Measurements from ENCODE around the gene TCP11L1. TPM values are rescaled to one million over a fixed set of nuclear protein-coding genes. Genes with fewer than 3 reads are reported as not detected.

TCP11L1 gene
- total RNA-seq, 1 experiment from 2014 or later: 15.2 TPM

DNA sequence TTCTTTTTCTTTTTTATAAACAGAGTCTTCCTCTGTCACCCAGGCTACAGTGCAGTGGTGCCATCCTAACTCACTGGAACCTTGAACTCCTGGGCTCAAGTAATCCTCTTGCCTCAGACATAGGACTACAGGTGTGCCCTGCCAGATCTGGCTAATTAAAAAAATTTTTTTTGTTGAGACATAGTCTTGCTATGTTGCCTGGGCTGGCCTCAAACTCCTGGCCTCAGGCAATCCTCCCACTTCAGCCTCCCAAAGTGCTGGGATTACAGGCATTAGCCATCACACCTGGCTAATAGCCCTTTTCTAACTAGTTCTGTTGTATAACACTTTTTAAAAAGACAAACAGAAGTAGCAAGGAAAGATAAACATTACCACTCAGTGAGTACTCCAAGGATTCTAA, 64.5 kb downstream of the TCP11L1 start:
- Histone ChIP-seq H3K9me2 (replicated peaks; ENCODE audit: low read length) (no peaks in the 10 kb centered on the region), H3K4me2 (ENCODE audit: low read length) (no peak overlapping the region), H3K9me3 (ENCODE audit: low read length) (no peaks in the 10 kb centered on the region), H4K20me1 (ENCODE audit: low read length) (no peaks in the 10 kb centered on the region), H3K27me3 (ENCODE audit: low read length) (no peaks in the 10 kb centered on the region), H3K9ac (ENCODE audit: low read length) (no peak overlapping the region), H3F3A (ENCODE audit: low read length, unreplicated experiment) (no peaks in the 10 kb centered on the region), H3K4me3 (ENCODE audit: low read length) (no peak overlapping the region), H3K36me3 (ENCODE audit: low read depth, low read length) (peaks cover 13% of the 10 kb centered on the region; the same call in 1 of the 2 replicates), H3K27ac (ENCODE audit: low read length) (no peak overlapping the region), H2AFZ (ENCODE audit: low read length) (no peak overlapping the region), H3K79me2 (ENCODE audit: low read length) (no peaks in the 10 kb centered on the region), H3K4me1 (ENCODE audit: insufficient read depth, low read length) (no peaks in the 10 kb centered on the region)
- no TSS peak for BruUV-seq (replicated peaks)
- ATAC-seq (no peak), DNase-seq (no peak)
- CTCF ChIA-PET: interaction anchor here (0.7 kb wide), 1 partner anchor 981 kb away, joined by 5 read pairs; no protein-coding TSS in a partner anchor
- TF ChIP-seq, protein P1, sequence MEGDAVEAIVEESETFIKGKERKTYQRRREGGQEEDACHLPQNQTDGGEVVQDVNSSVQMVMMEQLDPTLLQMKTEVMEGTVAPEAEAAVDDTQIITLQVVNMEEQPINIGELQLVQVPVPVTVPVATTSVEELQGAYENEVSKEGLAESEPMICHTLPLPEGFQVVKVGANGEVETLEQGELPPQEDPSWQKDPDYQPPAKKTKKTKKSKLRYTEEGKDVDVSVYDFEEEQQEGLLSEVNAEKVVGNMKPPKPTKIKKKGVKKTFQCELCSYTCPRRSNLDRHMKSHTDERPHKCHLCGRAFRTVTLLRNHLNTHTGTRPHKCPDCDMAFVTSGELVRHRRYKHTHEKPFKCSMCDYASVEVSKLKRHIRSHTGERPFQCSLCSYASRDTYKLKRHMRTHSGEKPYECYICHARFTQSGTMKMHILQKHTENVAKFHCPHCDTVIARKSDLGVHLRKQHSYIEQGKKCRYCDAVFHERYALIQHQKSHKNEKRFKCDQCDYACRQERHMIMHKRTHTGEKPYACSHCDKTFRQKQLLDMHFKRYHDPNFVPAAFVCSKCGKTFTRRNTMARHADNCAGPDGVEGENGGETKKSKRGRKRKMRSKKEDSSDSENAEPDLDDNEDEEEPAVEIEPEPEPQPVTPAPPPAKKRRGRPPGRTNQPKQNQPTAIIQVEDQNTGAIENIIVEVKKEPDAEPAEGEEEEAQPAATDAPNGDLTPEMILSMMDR (conservative IDR thresholded peaks at IDR 0.05; ENCODE audit: low read depth, low read length): no peak
- TF ChIP-seq EZH2 (IDR thresholded peaks at IDR 0.05; ENCODE audit: low read length, unreplicated experiment) (no peak), EZH2phosphoT487 (IDR thresholded peaks at IDR 0.05; ENCODE audit: borderline replicate concordance, low read length) (no peak)
- intact Hi-C loops (cut with micrococcal nuclease): no loop called here
- POLR2A ChIA-PET (ENCODE audit: unreplicated experiment): no interaction called here

DNA sequence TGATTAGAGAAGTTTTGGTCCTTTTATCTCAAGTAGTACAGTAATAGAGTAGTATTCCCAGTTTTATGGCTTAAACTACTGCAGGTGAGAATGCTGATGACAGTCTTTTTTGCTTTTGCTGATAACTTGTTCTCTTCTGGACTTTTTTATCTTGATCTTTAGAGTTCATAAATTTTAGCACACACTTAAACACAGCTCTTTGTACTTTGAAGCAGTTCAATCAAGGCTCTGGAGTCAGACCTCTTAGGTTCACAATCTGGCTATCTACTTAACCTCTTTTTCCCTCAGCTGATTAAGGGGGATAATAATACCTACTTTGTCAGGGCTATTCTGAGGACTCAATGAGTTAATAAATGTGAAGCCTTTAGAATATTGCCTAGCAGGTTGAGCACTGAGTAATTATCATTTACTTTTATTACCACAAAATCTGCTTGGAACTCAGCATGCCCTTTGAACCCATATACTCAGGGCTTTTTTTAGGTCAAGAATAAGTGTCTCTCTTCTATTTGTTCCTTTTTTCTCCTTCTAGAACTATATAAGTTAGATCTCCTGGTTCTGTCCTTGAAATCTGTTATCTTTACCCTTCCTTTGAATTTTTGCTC, 70.0 kb downstream of the TCP11L1 start:
- no peak overlapping the region for H3K4me2 ChIP-seq (ENCODE audit: low read length)
- BruUV-seq (replicated peaks): no TSS peak
- no peaks in the 10 kb centered on the region for H3K79me2 ChIP-seq (ENCODE audit: low read length)
- no peaks in the 10 kb centered on the region for H3K36me3 ChIP-seq (ENCODE audit: low read depth, low read length)
- H3K4me3 ChIP-seq (ENCODE audit: low read length): no peak overlapping the region
- intact Hi-C loops (cut with micrococcal nuclease): no loop called here
- ATAC-seq: no peak
- H3F3A ChIP-seq (ENCODE audit: low read length, unreplicated experiment): no peaks in the 10 kb centered on the region
- ChIA-PET CTCF (no interaction called here), POLR2A (ENCODE audit: unreplicated experiment) (no interaction called here)
- no peak overlapping the region for H2AFZ ChIP-seq (ENCODE audit: low read length)
- TF ChIP-seq EZH2 (IDR thresholded peaks at IDR 0.05; ENCODE audit: low read length, unreplicated experiment) (no peak), EZH2phosphoT487 (IDR thresholded peaks at IDR 0.05; ENCODE audit: borderline replicate concordance, low read length) (no peak)
- TF ChIP-seq, protein P1 (conservative IDR thresholded peaks at IDR 0.05; ENCODE audit: low read depth, low read length): no peak
- H3K9me3 ChIP-seq (ENCODE audit: low read length): no peaks in the 10 kb centered on the region
- no peak for DNase-seq
- H3K9ac ChIP-seq (ENCODE audit: low read length): no peak overlapping the region
- no peaks in the 10 kb centered on the region for H3K27me3 ChIP-seq (ENCODE audit: low read length)
- H3K4me1 ChIP-seq (ENCODE audit: insufficient read depth, low read length): no peaks in the 10 kb centered on the region
- H3K27ac ChIP-seq (ENCODE audit: low read length): no peak overlapping the region
- no peaks in the 10 kb centered on the region for H4K20me1 ChIP-seq (ENCODE audit: low read length)
- no peaks in the 10 kb centered on the region for H3K9me2 ChIP-seq (replicated peaks; ENCODE audit: low read length)

DNA sequence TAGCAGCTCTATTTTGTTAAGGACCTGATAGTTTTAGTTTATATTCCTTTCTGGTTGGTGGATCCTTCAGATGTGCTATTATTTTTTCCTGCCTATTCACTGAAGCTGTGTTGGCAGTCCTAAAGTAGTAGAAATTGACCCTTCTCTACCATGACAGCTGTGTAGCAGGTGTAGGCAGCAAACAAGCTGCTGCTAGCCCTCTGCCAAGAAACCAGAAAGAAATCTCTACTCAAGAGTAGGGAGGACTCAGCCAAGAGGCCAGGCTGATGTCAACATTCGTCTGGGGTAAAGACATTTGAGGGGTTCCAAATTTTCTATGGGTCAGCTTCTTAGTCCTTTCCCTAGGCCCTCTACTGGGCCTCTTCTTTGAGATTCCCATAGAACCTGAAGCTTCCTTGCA, 70.7 kb downstream of the TCP11L1 start:
- Histone ChIP-seq H3K9me2 (replicated peaks; ENCODE audit: low read length) (no peaks in the 10 kb centered on the region), H3K79me2 (ENCODE audit: low read length) (no peaks in the 10 kb centered on the region), H3F3A (ENCODE audit: low read length, unreplicated experiment) (no peaks in the 10 kb centered on the region), H3K4me2 (ENCODE audit: low read length) (no peak overlapping the region), H3K27me3 (ENCODE audit: low read length) (no peaks in the 10 kb centered on the region), H3K36me3 (ENCODE audit: low read depth, low read length) (no peaks in the 10 kb centered on the region), H3K27ac (ENCODE audit: low read length) (no peak overlapping the region), H4K20me1 (ENCODE audit: low read length) (no peaks in the 10 kb centered on the region), H3K9me3 (ENCODE audit: low read length) (no peaks in the 10 kb centered on the region), H3K4me1 (ENCODE audit: insufficient read depth, low read length) (no peaks in the 10 kb centered on the region), H3K4me3 (ENCODE audit: low read length) (no peak overlapping the region), H3K9ac (ENCODE audit: low read length) (no peak overlapping the region), H2AFZ (ENCODE audit: low read length) (no peak overlapping the region)
- DNase-seq (no peak), ATAC-seq (no peak)
- TF ChIP-seq EZH2phosphoT487 (IDR thresholded peaks at IDR 0.05; ENCODE audit: borderline replicate concordance, low read length) (no peak), EZH2 (IDR thresholded peaks at IDR 0.05; ENCODE audit: low read length, unreplicated experiment) (no peak)
- TF ChIP-seq, protein P1 (conservative IDR thresholded peaks at IDR 0.05; ENCODE audit: low read depth, low read length): no peak
- CTCF ChIA-PET: no interaction called here
- POLR2A ChIA-PET (ENCODE audit: unreplicated experiment): interaction anchor here (0.6 kb wide), 1 partner anchor 18 kb away, joined by 3 read pairs; no protein-coding TSS in a partner anchor
- intact Hi-C loops (cut with micrococcal nuclease): no loop called here
- BruUV-seq (replicated peaks): no TSS peak

All from PC-3 (cell line).